ENCODE results near the gene PIGR.

- TF ChIP-seq POLR2A (IDR thresholded peaks at IDR 0.05; ENCODE audit: low read depth, low read length) (no peak), SPI1 (IDR thresholded peaks at IDR 0.05; ENCODE audit: low read depth, low read length) (no peak)
Observed at GRCh38 chr1:206961668-206962067, 15.4 kb upstream of the PIGR start.

Measured in GM12891 (cell line).